Neural progenitor cell (in vitro differentiated cells): ENCODE data around the gene SLC12A6. TPM values are rescaled to one million over a fixed set of nuclear protein-coding genes. Genes with fewer than 3 reads are reported as not detected.
A peak's percentile ranks its signal among the peaks of the same experiment; 100 is the strongest.

ENCODE experiments used
- DNase-seq: peaks from one replicate; pipeline ENCODE4 v3.0.0-alpha.2; 2016; ENCODE audit warnings: low spot score
- H2AFZ ChIP-seq: fragments of 200-600 bp; sonication (generic); replicated peaks from 2 replicates; pipeline ENCODE4 v1.6.1; 2016; ENCODE audit warnings: antibody characterized with exemption
- H3F3A ChIP-seq: fragments of 200-600 bp; sonication (generic); 2 replicates; pipeline ENCODE4 v1.6.1; 2016; ENCODE audit warnings: antibody characterized with exemption, low read depth
- H3K27ac ChIP-seq: fragments of 200-600 bp; sonication (generic); 2 replicates; pipeline ENCODE4 v1.5.1; 2016; ENCODE audit warnings: mild to moderate bottlenecking
- H3K27me3 ChIP-seq: fragments of 200-600 bp; sonication (generic); 2 replicates; pipeline ENCODE4 v1.6.1; 2016; ENCODE audit warnings: mild to moderate bottlenecking, moderate library complexity
- H3K36me3 ChIP-seq: fragments of 200-600 bp; sonication (generic); 2 replicates; pipeline ENCODE4 v1.5.1; 2016
- H3K4me1 ChIP-seq: fragments of 200-600 bp; sonication (generic); 2 replicates; pipeline ENCODE4 v1.6.1; 2016; ENCODE audit warnings: mixed run types
- H3K4me2 ChIP-seq: fragments of 200-600 bp; sonication (generic); 2 replicates; pipeline ENCODE4 v1.6.1; 2016
- H3K4me3 ChIP-seq: fragments of 200-600 bp; sonication (generic); 2 replicates; pipeline ENCODE4 v1.5.1; 2016
- H3K79me2 ChIP-seq: fragments of 200-600 bp; sonication (generic); 2 replicates; pipeline ENCODE4 v1.6.1; 2016; ENCODE audit warnings: low read depth
- H3K9ac ChIP-seq: fragments of 200-600 bp; sonication (generic); 2 replicates; pipeline ENCODE4 v1.6.1; 2016
- H3K9me3 ChIP-seq: fragments of 200-600 bp; sonication (generic); 2 replicates; pipeline ENCODE4 v1.5.1; 2016; ENCODE audit warnings: low read depth
- H4K20me1 ChIP-seq: fragments of 200-600 bp; sonication (generic); 2 replicates; pipeline ENCODE4 v1.6.1; 2016; ENCODE audit warnings: low read depth
- H3K27ac Mint-ChIP-seq: 3 replicates; pipeline ENCODE4 v1.8.0; 2021; ENCODE audit warnings: mixed read lengths
- H3K27me3 Mint-ChIP-seq: 2 replicates; pipeline ENCODE4 v1.8.0; 2022; ENCODE audit warnings: low read depth, mild to moderate bottlenecking, inconsistent platforms, moderate library complexity, mixed read lengths; ENCODE audit not compliant: insufficient read depth
- H3K36me3 Mint-ChIP-seq: 3 replicates; pipeline ENCODE4 v1.8.0; 2021; ENCODE audit warnings: mixed read lengths
- H3K4me1 Mint-ChIP-seq: 3 replicates; pipeline ENCODE4 v1.8.0; 2021; ENCODE audit warnings: mixed read lengths
- H3K4me3 Mint-ChIP-seq: 3 replicates; pipeline ENCODE4 v1.8.0; 2021; ENCODE audit warnings: mild to moderate bottlenecking, moderate library complexity, mixed read lengths
- H3K9me3 Mint-ChIP-seq: 3 replicates; pipeline ENCODE4 v1.8.0; 2020; ENCODE audit warnings: mixed read lengths
- CTCF ChIP-seq: fragments of 200-600 bp; sonication (generic); IDR thresholded peaks from 2 replicates; pipeline ENCODE4 v1.5.1; 2017; ENCODE audit warnings: antibody characterized with exemption, mild to moderate bottlenecking
- EZH2 ChIP-seq: fragments of 200-600 bp; sonication (generic); IDR thresholded peaks from 2 replicates; pipeline ENCODE4 v1.6.1; 2017; ENCODE audit warnings: antibody characterized with exemption, mild to moderate bottlenecking, moderate library complexity
- EZH2phosphoT487 ChIP-seq: fragments of 200-600 bp; sonication (generic); IDR thresholded peaks from 2 replicates; pipeline ENCODE4 v1.6.1; 2017; ENCODE audit warnings: antibody characterized with exemption
- total RNA-seq: library from RNA; depleted of rRNA; stranded (reverse); fragments of >200 nt; gene quantifications from 2 replicates; pipeline ENCODE4 v1.2.3, GENCODE V29; 2015; ENCODE audit warnings: low replicate concordance

Gene SLC12A6
- total RNA-seq, 1 donor from 2014 or later = 17.7 TPM

- Mint-ChIP-seq H3K36me3 (peaks cover 17% of the 10 kb centered on the region), H3K4me3 (no peak overlapping the region), H3K27ac (no peak overlapping the region), H3K27me3 (peaks cover 5% of the 10 kb centered on the region), H3K4me1 (peaks cover 11% of the 10 kb centered on the region), H3K9me3 (no peaks in the 10 kb centered on the region)
- peaks cover 2% of the 10 kb centered on the region for H3K27me3 ChIP-seq
- no peaks in the 10 kb centered on the region for H3K9me3 ChIP-seq
- H3K79me2 ChIP-seq = peaks cover 24% of the 10 kb centered on the region
- H2AFZ ChIP-seq = no peak overlapping the region
- no peak for DNase-seq
- H3K4me3 ChIP-seq = peak overlapping the region; percentile 82
- H3K4me1 ChIP-seq = peaks cover 10% of the 10 kb centered on the region
- peaks cover 4% of the 10 kb centered on the region for H4K20me1 ChIP-seq
- no peak overlapping the region for H3K9ac ChIP-seq
- no peak overlapping the region for H3K27ac ChIP-seq
- H3K36me3 ChIP-seq = peaks cover 14% of the 10 kb centered on the region
- TF ChIP-seq EZH2 = no peak
- no peak for TF ChIP-seq EZH2phosphoT487
- no peak for TF ChIP-seq CTCF
- peak overlapping the region; percentile 80 for H3K4me2 ChIP-seq
- peaks cover 41% of the 10 kb centered on the region for H3F3A ChIP-seq
These were observed 4.0 kb upstream of the SLC12A6 start for GRCh38 chr15:34341381-34342212.

GRCh38 chr15:34339946-34340345, 2.4 kb upstream of the SLC12A6 start:
- Mint-ChIP-seq H3K9me3 (no peaks in the 10 kb centered on the region), H3K27ac (no peak overlapping the region), H3K4me3 (peak overlapping the region; percentile 74), H3K4me1 (peaks cover 12% of the 10 kb centered on the region), H3K27me3 (peaks cover 5% of the 10 kb centered on the region), H3K36me3 (peaks cover 17% of the 10 kb centered on the region)
- no peak overlapping the region for H3K27ac ChIP-seq
- no peak overlapping the region for H3K4me3 ChIP-seq
- no peak overlapping the region for H3K4me2 ChIP-seq
- peaks cover 24% of the 10 kb centered on the region for H3K79me2 ChIP-seq
- TF ChIP-seq EZH2phosphoT487 (no peak), EZH2 (no peak), CTCF (no peak)
- no peak for DNase-seq
- H3K9me3 ChIP-seq = no peaks in the 10 kb centered on the region
- peaks cover 4% of the 10 kb centered on the region for H4K20me1 ChIP-seq
- no peak overlapping the region for H3K9ac ChIP-seq
- H3K27me3 ChIP-seq = peaks cover 4% of the 10 kb centered on the region
- H3F3A ChIP-seq = peaks cover 35% of the 10 kb centered on the region
- peaks cover 13% of the 10 kb centered on the region for H3K4me1 ChIP-seq
- H2AFZ ChIP-seq = no peak overlapping the region
- H3K36me3 ChIP-seq = peaks cover 14% of the 10 kb centered on the region

GRCh38 chr15:34338347-34338746, 766 bp upstream of the SLC12A6 start:
- H3K9ac ChIP-seq = no peak overlapping the region
- peak overlapping the region; percentile 98 for H3K4me2 ChIP-seq
- peaks cover 12% of the 10 kb centered on the region for H3K4me1 Mint-ChIP-seq
- H3F3A ChIP-seq = peaks cover 28% of the 10 kb centered on the region
- no peak for DNase-seq
- no peak for TF ChIP-seq EZH2phosphoT487
- no peak for TF ChIP-seq CTCF
- TF ChIP-seq EZH2 = no peak
- H3K9me3 ChIP-seq = no peaks in the 10 kb centered on the region
- peak overlapping the region; percentile 99 for H3K4me3 ChIP-seq
- H3K27ac Mint-ChIP-seq = no peak overlapping the region
- no peaks in the 10 kb centered on the region for H3K9me3 Mint-ChIP-seq
- peaks cover 4% of the 10 kb centered on the region for H3K27me3 ChIP-seq
- peaks cover 5% of the 10 kb centered on the region for H3K27me3 Mint-ChIP-seq
- peaks cover 17% of the 10 kb centered on the region for H3K36me3 Mint-ChIP-seq
- H3K79me2 ChIP-seq = peaks cover 24% of the 10 kb centered on the region
- peak overlapping the region; percentile 99 for H2AFZ ChIP-seq
- peaks cover 14% of the 10 kb centered on the region for H3K36me3 ChIP-seq
- H4K20me1 ChIP-seq = peaks cover 4% of the 10 kb centered on the region
- H3K4me3 Mint-ChIP-seq = peak overlapping the region; percentile 87
- peaks cover 13% of the 10 kb centered on the region for H3K4me1 ChIP-seq
- no peak overlapping the region for H3K27ac ChIP-seq
